GM18508 (cell line): ENCODE results near the gene GFAP.

ENCODE experiments used
- ATAC-seq: cut with Tn5 transposase; IDR thresholded peaks from one replicate; pipeline ENCODE4 v1.9.1; 2021; ENCODE audit warnings: moderate number of reproducible peaks; ENCODE audit not compliant: insufficient read depth, unreplicated experiment

GFAP gene

GRCh38 chr17:44932096-44932786 is 16.9 kb upstream of the GFAP start:
- ATAC-seq = no peak

GRCh38 chr17:44931376-44931775 is 16.1 kb upstream of the GFAP start:
- no peak for ATAC-seq

DNA sequence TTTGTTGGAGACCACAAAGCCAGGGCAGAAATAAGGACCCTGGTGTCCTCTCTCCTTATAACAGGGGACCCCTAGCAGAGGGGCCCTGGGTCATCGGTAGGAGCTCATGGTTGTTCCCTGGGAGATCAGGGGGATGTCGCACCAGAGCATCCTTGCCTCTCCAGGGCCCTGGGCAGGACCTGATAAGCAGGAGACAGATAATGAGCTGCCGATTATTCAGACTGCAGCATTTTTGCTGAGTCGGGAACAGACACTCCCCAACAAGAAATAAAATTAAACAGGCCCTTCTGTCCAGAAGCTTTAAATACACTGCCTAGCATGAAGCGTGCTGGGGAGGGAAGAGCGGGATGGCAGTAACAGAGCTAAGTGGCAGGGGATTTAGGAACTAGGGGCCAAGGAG is 15.4 kb upstream of the GFAP start:
- ATAC-seq = no peak

DNA sequence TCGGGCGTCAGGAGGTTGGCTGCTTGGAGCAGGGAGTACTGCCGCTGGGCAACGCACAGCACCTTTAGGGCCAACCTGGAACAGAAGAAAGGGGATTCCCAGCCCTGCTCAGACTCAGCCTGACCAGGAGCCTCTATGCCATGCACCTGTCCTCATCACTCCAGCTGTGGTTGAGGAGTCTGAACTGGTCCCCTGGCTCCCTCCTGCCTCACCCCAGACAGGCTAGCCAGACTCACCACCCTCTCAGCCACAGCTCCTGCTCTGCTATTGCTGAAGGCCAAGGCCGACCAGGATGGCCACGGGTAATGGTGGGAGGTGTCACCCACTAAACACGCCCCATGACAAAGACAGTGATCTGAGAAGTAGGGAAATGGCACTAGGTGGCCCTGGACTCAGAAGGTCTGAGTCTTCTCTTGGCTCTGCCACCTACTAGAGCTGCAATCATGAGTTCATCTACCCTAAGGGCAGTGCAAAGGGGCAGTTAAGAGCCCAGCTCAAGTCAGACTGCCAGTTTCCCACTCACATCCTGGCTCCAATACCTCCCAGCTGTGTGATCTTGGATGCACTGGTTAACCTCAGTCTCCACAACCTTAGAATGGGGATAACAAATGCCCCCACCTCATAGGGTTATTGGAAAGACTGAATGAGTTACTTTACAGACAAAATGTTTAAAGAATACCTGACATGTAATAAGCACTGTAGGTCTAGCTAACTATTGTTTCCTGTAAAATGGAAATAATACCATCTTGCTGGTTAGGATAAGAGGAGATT is 13.8 kb upstream of the GFAP start:
- no peak for ATAC-seq

DNA sequence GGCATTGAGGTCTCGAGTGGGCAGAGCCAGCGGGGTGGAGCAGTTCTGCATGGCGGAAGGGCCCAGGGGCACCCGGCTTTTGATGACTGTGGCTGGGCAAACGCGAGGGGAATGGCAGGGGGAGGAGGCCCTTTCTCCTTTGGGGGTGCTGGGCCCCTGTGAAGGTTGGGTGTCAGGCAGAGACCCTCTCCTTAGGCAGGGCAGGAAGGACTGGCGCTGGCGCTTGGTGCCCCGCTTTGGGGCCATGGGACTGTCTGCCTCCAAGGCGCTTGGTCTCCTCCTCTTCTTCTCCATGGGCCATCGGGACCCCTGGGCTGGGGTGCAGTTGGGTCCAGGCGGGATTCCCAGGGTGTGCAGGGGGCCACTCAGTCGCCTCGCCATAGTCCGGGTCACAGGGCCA is 12.8 kb upstream of the GFAP start:
- ATAC-seq = no peak

GRCh38 chr17:44927696-44928095 is 12.4 kb upstream of the GFAP start:
- no peak for ATAC-seq

DNA sequence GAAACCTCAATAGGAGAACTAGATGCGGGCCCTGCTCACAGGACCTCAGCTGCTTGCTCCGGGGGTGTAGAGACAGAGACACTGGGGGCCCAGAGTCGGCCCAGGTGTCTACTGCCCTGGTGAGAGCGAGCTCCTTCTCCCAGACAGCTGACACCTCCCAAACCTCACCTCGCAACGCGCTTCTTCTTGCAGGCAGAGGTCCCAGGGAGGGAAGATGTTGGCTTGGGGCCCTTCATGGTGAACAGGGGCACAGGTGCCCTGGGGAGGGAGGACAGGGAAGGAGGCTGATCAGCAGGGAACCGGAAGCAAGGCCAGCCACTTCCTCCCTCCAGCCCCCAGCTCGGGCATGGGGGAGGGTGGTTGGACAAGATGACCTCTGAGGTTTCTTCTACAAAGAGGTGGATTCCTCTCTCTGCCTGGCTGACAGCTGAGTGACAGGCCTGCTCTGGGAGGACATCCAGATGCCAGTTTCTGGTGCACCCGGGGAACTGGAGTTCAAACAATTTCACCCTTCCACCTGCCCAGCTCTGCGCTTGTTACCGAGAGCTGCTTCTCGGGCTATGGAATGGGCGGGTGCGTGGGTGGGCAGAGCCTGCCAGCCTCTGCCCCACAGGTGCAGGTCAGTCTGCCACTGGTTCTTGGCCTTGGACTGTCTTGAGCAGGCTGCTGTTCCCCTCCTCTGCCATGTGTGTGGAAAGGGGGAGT is 11.7 kb upstream of the GFAP start:
- no peak for ATAC-seq

- no peak for ATAC-seq
These were observed 10.7 kb upstream of the GFAP start for GRCh38 chr17:44925731-44926697.

DNA sequence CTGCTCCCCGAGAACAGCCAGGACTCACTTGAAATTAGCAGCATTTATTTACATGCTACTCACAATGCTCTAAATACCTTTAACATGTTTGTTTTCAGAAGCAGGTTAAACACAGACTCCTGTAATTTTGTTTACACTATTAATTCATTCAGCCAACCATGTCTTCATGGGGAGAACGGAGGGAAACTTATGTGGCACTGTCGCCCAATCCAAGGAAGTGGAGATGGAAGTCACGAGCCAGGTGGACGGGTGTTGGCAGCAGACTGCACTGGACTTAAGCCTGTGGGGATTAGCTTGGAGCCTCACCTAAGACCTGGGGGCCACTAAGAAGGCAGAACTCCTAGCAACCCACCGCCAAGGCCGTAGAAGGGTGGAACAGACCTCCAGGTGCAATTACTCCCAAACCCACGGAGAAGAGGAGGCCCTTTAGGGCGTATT is 8.8 kb upstream of the GFAP start:
- no peak for ATAC-seq

GRCh38 chr17:44922746-44923470 is 7.6 kb upstream of the GFAP start:
- no peak for ATAC-seq

DNA sequence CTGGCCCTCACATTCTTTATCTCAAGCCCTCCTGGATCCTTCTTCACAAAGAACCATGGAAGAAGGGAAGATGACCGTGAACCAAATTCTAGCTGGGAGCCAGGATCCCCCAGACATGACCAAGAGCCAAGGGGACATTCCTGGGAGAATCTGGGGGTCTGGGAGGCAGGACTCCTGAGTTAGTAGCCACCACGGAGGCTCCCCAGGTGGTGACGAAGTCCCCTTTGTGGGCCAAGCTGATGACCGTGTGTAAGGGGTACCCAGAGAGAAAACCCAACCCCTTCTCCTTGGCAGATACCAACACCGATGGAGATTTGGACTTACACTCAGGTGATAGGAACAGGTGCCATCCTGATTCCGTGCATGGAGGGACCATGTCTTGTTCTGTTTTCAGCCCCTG is 6.8 kb upstream of the GFAP start:
- ATAC-seq = no peak

- ATAC-seq = no peak
These were observed 6.0 kb upstream of the GFAP start for GRCh38 chr17:44921122-44921882.

- ATAC-seq = no peak
These were observed 5.3 kb upstream of the GFAP start for GRCh38 chr17:44920565-44920940.

DNA sequence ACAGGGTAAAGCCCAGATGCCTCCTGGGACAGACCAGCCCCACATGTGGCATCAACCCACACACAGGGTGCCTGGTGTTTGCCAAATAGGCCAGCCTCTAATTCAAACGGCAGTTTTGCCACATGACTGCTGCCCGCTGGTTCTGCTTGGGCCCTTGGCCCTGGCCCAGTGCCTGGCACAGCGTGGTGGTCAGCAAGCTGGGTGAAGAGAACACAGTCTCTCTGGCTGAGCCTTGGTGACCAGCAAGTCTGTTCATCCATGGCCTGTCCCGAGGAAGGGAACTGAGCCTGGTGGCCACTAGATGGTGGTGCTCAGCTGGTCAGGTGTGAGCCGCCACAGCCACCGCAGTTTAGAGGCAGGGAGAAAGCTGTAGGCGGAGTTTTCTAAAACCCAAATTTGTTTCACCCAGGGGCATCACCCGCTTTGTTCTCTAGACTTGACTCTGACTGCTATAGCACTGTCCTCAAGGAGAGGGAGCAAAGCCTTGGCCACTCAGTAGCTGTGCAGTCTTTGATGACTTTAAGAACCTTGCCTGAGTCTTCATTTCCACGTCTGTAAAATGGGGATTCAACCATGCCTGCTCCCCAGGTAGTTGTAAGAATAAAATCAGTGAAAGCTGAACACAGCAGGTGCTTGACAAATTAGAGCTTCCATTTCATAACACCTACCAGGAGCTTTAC is 4.7 kb upstream of the GFAP start:
- ATAC-seq = no peak

DNA sequence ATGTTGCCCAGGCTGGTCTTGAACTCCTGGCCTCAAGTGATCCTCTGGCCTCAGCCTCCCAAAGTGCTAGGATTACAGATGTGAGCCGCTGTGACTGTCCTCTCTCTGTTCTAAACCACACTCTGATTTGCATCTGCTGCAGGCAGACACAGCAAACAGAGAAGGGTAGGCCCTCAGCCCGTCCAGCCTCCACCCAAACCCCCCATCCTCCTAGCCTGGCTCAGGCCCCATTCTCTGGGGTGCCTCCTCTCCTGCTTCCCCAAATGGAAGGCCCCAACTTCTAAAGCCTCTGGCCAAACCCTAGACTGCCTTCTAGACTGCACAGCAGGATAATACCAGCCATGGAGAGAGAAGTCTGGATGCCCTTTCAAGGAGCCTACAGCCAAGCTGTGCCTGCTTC is 4.1 kb upstream of the GFAP start:
- no peak for ATAC-seq

GRCh38 chr17:44918006-44918405 is 2.7 kb upstream of the GFAP start:
- ATAC-seq = no peak

GRCh38 chr17:44917456-44917855 is 2.2 kb upstream of the GFAP start:
- no peak for ATAC-seq

- ATAC-seq = no peak
These were observed 1.5 kb upstream of the GFAP start for GRCh38 chr17:44916781-44917241.
